PC-9 (cell line): ENCODE results near the gene SULT1B1. TPM values are rescaled to one million over a fixed set of nuclear protein-coding genes. Genes with fewer than 3 reads are reported as not detected.

Source experiments
- BruUV-seq: library from RNA; stranded (reverse); fragments of 400-500 nt; replicated peaks from 2 replicates; lab custom pipeline; 2021; lab: Mats Ljungman, UMichigan
- CTCF ChIA-PET: fragments of 300-600 bp; sonication (Branson Sonifier 250); formaldehyde crosslinking; loops from one replicate; lab custom pipeline; 2022; ENCODE audit warnings: antibody characterized with exemption; lab: Charles Lee
- POLR2A ChIA-PET: fragments of 300-600 bp; sonication (Branson Sonifier 250); formaldehyde crosslinking; loops from one replicate; lab custom pipeline; 2022; ENCODE audit warnings: antibody characterized with exemption; ENCODE audit not compliant: unreplicated experiment; lab: Charles Lee
- DNase-seq, 2 experiments: peaks; one replicate each; pipeline versions ENCODE4 v3.0.0 to v3.0.0-alpha.2; 2015 to 2022; ENCODE audit warnings: mixed read lengths in 1 of 2
- H2AFZ ChIP-seq: fragments of 200-600 bp; sonication (generic); 2 replicates; pipeline ENCODE4 v1.8.1; 2017; ENCODE audit warnings: antibody characterized with exemption
- H3F3A ChIP-seq: fragments of 200-600 bp; sonication (generic); 2 replicates; pipeline ENCODE4 v1.8.1; 2017; ENCODE audit warnings: antibody characterized with exemption, mild to moderate bottlenecking, low read depth; ENCODE audit not compliant: insufficient read depth
- H3K27ac ChIP-seq: fragments of 200-600 bp; sonication (generic); 2 replicates; pipeline ENCODE4 v1.6.1; 2016; ENCODE audit warnings: mixed run types
- H3K27me3 ChIP-seq: fragments of 200-600 bp; sonication (generic); 2 replicates; pipeline ENCODE4 v1.6.1; 2016; ENCODE audit warnings: low read depth, mixed run types; ENCODE audit not compliant: insufficient read depth
- H3K36me3 ChIP-seq: fragments of 200-600 bp; sonication (generic); 2 replicates; pipeline ENCODE4 v1.6.1; 2016; ENCODE audit warnings: low read depth, mixed run types
- H3K4me1 ChIP-seq: fragments of 200-600 bp; sonication (generic); replicated peaks from 2 replicates; pipeline ENCODE4 v1.6.1; 2016; ENCODE audit warnings: mixed run types; ENCODE audit not compliant: insufficient read depth
- H3K4me2 ChIP-seq: fragments of 200-600 bp; sonication (generic); 2 replicates; pipeline ENCODE4 v1.6.1; 2017; ENCODE audit warnings: mixed run types
- H3K4me3 ChIP-seq: fragments of 200-600 bp; sonication (generic); 2 replicates; pipeline ENCODE4 v1.6.1; 2016; ENCODE audit warnings: mixed run types
- H3K79me2 ChIP-seq: fragments of 200-600 bp; sonication (generic); 2 replicates; pipeline ENCODE4 v1.6.1; 2017; ENCODE audit warnings: low read depth, mixed run types
- H3K9me2 ChIP-seq: fragments of 200-600 bp; sonication (generic); 2 replicates; pipeline ENCODE4 v1.8.1; 2017; ENCODE audit warnings: mild to moderate bottlenecking; ENCODE audit not compliant: insufficient read depth
- H3K9me3 ChIP-seq: fragments of 200-600 bp; sonication (generic); 2 replicates; pipeline ENCODE4 v1.8.1; 2016; ENCODE audit warnings: low read depth; ENCODE audit not compliant: insufficient read depth
- H4K20me1 ChIP-seq: fragments of 200-600 bp; sonication (generic); 2 replicates; pipeline ENCODE4 v1.8.1; 2017; ENCODE audit not compliant: insufficient read depth
- CTCF ChIP-seq: fragments of 200-600 bp; sonication (generic); conservative IDR thresholded peaks from 2 replicates; pipeline ENCODE4 v1.6.1; 2017; ENCODE audit warnings: mixed run types, antibody characterized with exemption, mild to moderate bottlenecking, moderate library complexity
- EZH2 ChIP-seq: fragments of 200-600 bp; sonication (generic); IDR thresholded peaks from 2 replicates; pipeline ENCODE4 v1.8.0; 2017; ENCODE audit warnings: antibody characterized with exemption, low read depth
- intact Hi-C: fragments of 100-400 bp; cut with micrococcal nuclease; formaldehyde crosslinking; loops from one replicate; pipeline ENCODE4 v1.10.0; 2022; ENCODE audit not compliant: unreplicated experiment
- total RNA-seq: library from RNA; stranded (reverse); gene quantifications from 2 replicates; pipeline ENCODE4 v1.2.3, GENCODE V29; 2021

Gene SULT1B1
- total RNA-seq, 1 experiment from 2014 or later: 0.24 TPM

- CTCF ChIA-PET: no interaction called here
- Histone ChIP-seq H3K9me3 (no peaks in the 10 kb centered on the region), H3K4me2 (no peak overlapping the region), H4K20me1 (no peaks in the 10 kb centered on the region), H3K27ac (no peak overlapping the region), H3K27me3 (no peaks in the 10 kb centered on the region), H3K4me3 (no peak overlapping the region), H3F3A (no peaks in the 10 kb centered on the region), H2AFZ (no peak overlapping the region), H3K9me2 (no peaks in the 10 kb centered on the region), H3K36me3 (no peaks in the 10 kb centered on the region), H3K79me2 (no peaks in the 10 kb centered on the region), H3K4me1 (no peaks in the 10 kb centered on the region)
- POLR2A ChIA-PET: no interaction called here
- TF ChIP-seq CTCF (no peak), EZH2 (no peak)
- no TSS peak for BruUV-seq
- intact Hi-C loops: no loop called here
- no peak for DNase-seq
These were observed 5.4 kb downstream of the SULT1B1 start for GRCh38 chr4:69754926-69755580.

- POLR2A ChIA-PET: no interaction called here
These were observed 6.7 kb downstream of the SULT1B1 start for GRCh38 chr4:69753686-69754085.

GRCh38 chr4:69750346-69750745 is 10.1 kb downstream of the SULT1B1 start:
- no peak overlapping the region for H2AFZ ChIP-seq
- intact Hi-C loops: no loop called here
- H3K36me3 ChIP-seq: no peaks in the 10 kb centered on the region
- TF ChIP-seq CTCF: no peak
- no peak for TF ChIP-seq EZH2
- no peak overlapping the region for H3K4me3 ChIP-seq
- H3F3A ChIP-seq: no peaks in the 10 kb centered on the region
- H3K27ac ChIP-seq: no peak overlapping the region
- BruUV-seq: no TSS peak
- H3K9me3 ChIP-seq: no peaks in the 10 kb centered on the region
- H4K20me1 ChIP-seq: no peaks in the 10 kb centered on the region
- H3K79me2 ChIP-seq: no peaks in the 10 kb centered on the region
- peak in 1 of 2 experiments; percentile 50 for DNase-seq
- H3K4me1 ChIP-seq: no peaks in the 10 kb centered on the region
- H3K27me3 ChIP-seq: no peaks in the 10 kb centered on the region
- no peaks in the 10 kb centered on the region for H3K9me2 ChIP-seq
- no peak overlapping the region for H3K4me2 ChIP-seq
- CTCF ChIA-PET: no interaction called here
- POLR2A ChIA-PET: no interaction called here

More at GRCh38 chr4:69753686-69754085, 6.7 kb downstream of the SULT1B1 start:
- Histone ChIP-seq H3K9me2 (no peaks in the 10 kb centered on the region), H3K4me1 (no peaks in the 10 kb centered on the region), H3K27ac (no peak overlapping the region), H3K4me2 (no peak overlapping the region), H4K20me1 (no peaks in the 10 kb centered on the region), H3F3A (no peaks in the 10 kb centered on the region), H3K4me3 (no peak overlapping the region), H3K27me3 (no peaks in the 10 kb centered on the region), H3K9me3 (no peaks in the 10 kb centered on the region), H2AFZ (no peak overlapping the region), H3K36me3 (no peaks in the 10 kb centered on the region), H3K79me2 (no peaks in the 10 kb centered on the region)
- CTCF ChIA-PET: no interaction called here
- no TSS peak for BruUV-seq
- intact Hi-C loops: no loop called here
- no peak for DNase-seq
- no peak for TF ChIP-seq EZH2
- no peak for TF ChIP-seq CTCF
